ENCODE data around the gene MRTFB. TPM values are rescaled to one million over a fixed set of nuclear protein-coding genes. Genes with fewer than 3 reads are reported as not detected.

Gene MRTFB
- total and polyA plus RNA-seq, 11 donors: 8.0 to 38.3 (median 25.3) TPM

GRCh38 chr16:14198012-14198411 is 126.9 kb downstream of the MRTFB start:
- intact Hi-C loops (cut with DNase I): loop anchor here in 3 of 10 donors (5.0 to 10.0 kb wide), 3 partner anchors 123 to 273 kb away; partner anchors contain the start of genes ERCC4 (in 2 of the 3) and MRTFB (in 1 of the 3)
- peaks cover 0 to 6% (median 0%) of the 10 kb centered on the region in 12 donors for H3K9me3 ChIP-seq
- no peaks in the 10 kb centered on the region for H3K36me3 ChIP-seq
- peaks cover 0 to 56% (median 17%) of the 10 kb centered on the region in 12 donors for H3K4me1 ChIP-seq
- no peaks in the 10 kb centered on the region for H3K27me3 ChIP-seq
- ATAC-seq (no peak), DNase-seq (no peak)
- TF ChIP-seq, protein P1, sequence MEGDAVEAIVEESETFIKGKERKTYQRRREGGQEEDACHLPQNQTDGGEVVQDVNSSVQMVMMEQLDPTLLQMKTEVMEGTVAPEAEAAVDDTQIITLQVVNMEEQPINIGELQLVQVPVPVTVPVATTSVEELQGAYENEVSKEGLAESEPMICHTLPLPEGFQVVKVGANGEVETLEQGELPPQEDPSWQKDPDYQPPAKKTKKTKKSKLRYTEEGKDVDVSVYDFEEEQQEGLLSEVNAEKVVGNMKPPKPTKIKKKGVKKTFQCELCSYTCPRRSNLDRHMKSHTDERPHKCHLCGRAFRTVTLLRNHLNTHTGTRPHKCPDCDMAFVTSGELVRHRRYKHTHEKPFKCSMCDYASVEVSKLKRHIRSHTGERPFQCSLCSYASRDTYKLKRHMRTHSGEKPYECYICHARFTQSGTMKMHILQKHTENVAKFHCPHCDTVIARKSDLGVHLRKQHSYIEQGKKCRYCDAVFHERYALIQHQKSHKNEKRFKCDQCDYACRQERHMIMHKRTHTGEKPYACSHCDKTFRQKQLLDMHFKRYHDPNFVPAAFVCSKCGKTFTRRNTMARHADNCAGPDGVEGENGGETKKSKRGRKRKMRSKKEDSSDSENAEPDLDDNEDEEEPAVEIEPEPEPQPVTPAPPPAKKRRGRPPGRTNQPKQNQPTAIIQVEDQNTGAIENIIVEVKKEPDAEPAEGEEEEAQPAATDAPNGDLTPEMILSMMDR (IDR thresholded peaks at IDR 0.05): no peak
- TF ChIP-seq POLR2A (IDR thresholded peaks at IDR 0.05): no peak
- H3K27ac ChIP-seq: no peak overlapping the region
- no peak overlapping the region for H3K4me3 ChIP-seq

DNA sequence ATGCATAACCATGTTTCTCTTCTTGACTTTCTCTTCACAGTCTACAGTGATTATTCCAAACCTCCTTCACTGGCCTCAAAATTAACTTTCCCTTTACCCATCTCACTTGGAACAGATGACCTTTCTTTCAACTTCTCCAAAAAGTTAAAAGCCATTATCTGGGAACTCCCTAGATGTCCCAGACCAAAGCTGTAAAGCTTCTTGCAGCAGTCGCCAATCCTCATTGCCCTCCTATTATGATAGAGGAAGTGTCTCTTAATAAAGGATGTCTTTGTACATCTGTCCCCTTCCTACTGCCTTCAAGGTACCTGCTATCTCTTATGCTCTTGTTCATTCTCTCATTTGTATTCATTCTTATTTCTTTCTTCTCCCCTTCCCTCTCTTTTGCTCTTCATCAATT is 127.5 kb downstream of the MRTFB start:
- DNase-seq: no peak
- WGBS, 4 donors: 70 to 86% (median 78%) methylated on average over 1 of the region's 1 CpG
- Histone ChIP-seq H3K9me3 (peaks cover 0 to 6% (median 0%) of the 10 kb centered on the region in 12 donors), H3K36me3 (no peaks in the 10 kb centered on the region), H3K4me1 (peaks cover 0 to 59% (median 22%) of the 10 kb centered on the region in 12 donors), H3K27ac (no peak overlapping the region), H3K4me3 (no peak overlapping the region), H3K27me3 (no peaks in the 10 kb centered on the region)
- no peak for ATAC-seq
- intact Hi-C loops (cut with DNase I): loop anchor here in 3 of 10 donors (5.0 to 10.0 kb wide), 3 partner anchors 124 to 274 kb away; partner anchors contain the start of genes ERCC4 (in 2 of the 3) and MRTFB (in 1 of the 3)
- no peak for TF ChIP-seq POLR2A (IDR thresholded peaks at IDR 0.05)
- TF ChIP-seq, protein P1 (IDR thresholded peaks at IDR 0.05): no peak

GRCh38 chr16:14199199-14199598 is 128.1 kb downstream of the MRTFB start:
- H3K36me3 ChIP-seq: no peaks in the 10 kb centered on the region
- no peak overlapping the region for H3K27ac ChIP-seq
- no peaks in the 10 kb centered on the region for H3K27me3 ChIP-seq
- H3K4me3 ChIP-seq: no peak overlapping the region
- H3K9me3 ChIP-seq: peaks cover 0 to 6% (median 0%) of the 10 kb centered on the region in 12 donors
- TF ChIP-seq, protein P1 (IDR thresholded peaks at IDR 0.05): no peak
- TF ChIP-seq POLR2A (IDR thresholded peaks at IDR 0.05): no peak
- 63 to 75% (median 68%) methylated on average over 4 of the region's 4 CpGs for WGBS, 4 donors
- intact Hi-C loops (cut with DNase I): loop anchor here in 3 of 10 donors (5.0 to 10.0 kb wide), 3 partner anchors 124 to 274 kb away; partner anchors contain the start of genes ERCC4 (in 2 of the 3) and MRTFB (in 1 of the 3)
- DNase-seq (no peak), ATAC-seq (no peak)
- H3K4me1 ChIP-seq: peaks cover 0 to 54% (median 22%) of the 10 kb centered on the region in 12 donors

GRCh38 chr16:14199624-14200023 is 128.5 kb downstream of the MRTFB start:
- no peak overlapping the region for H3K4me3 ChIP-seq
- TF ChIP-seq, protein P1 (IDR thresholded peaks at IDR 0.05): no peak
- TF ChIP-seq POLR2A (IDR thresholded peaks at IDR 0.05): no peak
- 96 to 100% (median 98%) methylated on average over 1 of the region's 1 CpG for WGBS, 4 donors
- H3K4me1 ChIP-seq: peaks cover 0 to 54% (median 22%) of the 10 kb centered on the region in 12 donors
- H3K27me3 ChIP-seq: no peaks in the 10 kb centered on the region
- H3K36me3 ChIP-seq: no peaks in the 10 kb centered on the region
- DNase-seq (no peak), ATAC-seq (no peak)
- no peak overlapping the region for H3K27ac ChIP-seq
- peaks cover 0 to 6% (median 0%) of the 10 kb centered on the region in 12 donors for H3K9me3 ChIP-seq
- intact Hi-C loops (cut with DNase I): loop anchor here in 4 of 10 donors (5.0 to 10.0 kb wide), 4 partner anchors 65 to 275 kb away; partner anchors contain the start of genes ERCC4 (in 2 of the 4) and MRTFB (in 1 of the 4)
